PFSK-1 (cell line): ENCODE data around the gene RGS3.

ENCODE experiments used
- FOXP2 ChIP-seq: optimal IDR thresholded peaks from 2 replicates; pipeline ENCODE3; 2011; ENCODE audit warnings: borderline replicate concordance, control low read depth, inconsistent platforms; ENCODE audit not compliant: insufficient read depth; ENCODE audit errors: extremely low read length, extremely low read depth
- POLR2AphosphoS5 ChIP-seq: IDR thresholded peaks from 2 replicates; pipeline ENCODE4 v1.6.1; 2012; ENCODE audit warnings: low read depth, mild to moderate bottlenecking, control low read depth, low read length, moderate library complexity
- SIN3A ChIP-seq: IDR thresholded peaks from 2 replicates; pipeline ENCODE4 v1.6.1; 2012; ENCODE audit warnings: mild to moderate bottlenecking, low read length, moderate library complexity, borderline replicate concordance; ENCODE audit not compliant: insufficient read depth
- TAF1 ChIP-seq: IDR thresholded peaks from 2 replicates; pipeline ENCODE4 v1.6.1; 2012; ENCODE audit warnings: low read length, control low read depth, borderline replicate concordance; ENCODE audit not compliant: insufficient read depth
- TF ChIP-seq, protein P1 (sequence below), 2 experiments: IDR thresholded peaks; 2 replicates each; pipeline versions ENCODE4 v1.6.1 to v1.8.0; 2011 to 2012; ENCODE audit warnings: low read depth in 2 of 2, low read length in 2 of 2, control low read depth in 1 of 2, inconsistent platforms in 1 of 2, mild to moderate bottlenecking in 1 of 2, moderate library complexity in 1 of 2; ENCODE audit not compliant: insufficient read depth in 1 of 2

- TF ChIP-seq POLR2AphosphoS5 (no peak), TAF1 (no peak), SIN3A (no peak), FOXP2 (no peak)
- TF ChIP-seq, protein P1, sequence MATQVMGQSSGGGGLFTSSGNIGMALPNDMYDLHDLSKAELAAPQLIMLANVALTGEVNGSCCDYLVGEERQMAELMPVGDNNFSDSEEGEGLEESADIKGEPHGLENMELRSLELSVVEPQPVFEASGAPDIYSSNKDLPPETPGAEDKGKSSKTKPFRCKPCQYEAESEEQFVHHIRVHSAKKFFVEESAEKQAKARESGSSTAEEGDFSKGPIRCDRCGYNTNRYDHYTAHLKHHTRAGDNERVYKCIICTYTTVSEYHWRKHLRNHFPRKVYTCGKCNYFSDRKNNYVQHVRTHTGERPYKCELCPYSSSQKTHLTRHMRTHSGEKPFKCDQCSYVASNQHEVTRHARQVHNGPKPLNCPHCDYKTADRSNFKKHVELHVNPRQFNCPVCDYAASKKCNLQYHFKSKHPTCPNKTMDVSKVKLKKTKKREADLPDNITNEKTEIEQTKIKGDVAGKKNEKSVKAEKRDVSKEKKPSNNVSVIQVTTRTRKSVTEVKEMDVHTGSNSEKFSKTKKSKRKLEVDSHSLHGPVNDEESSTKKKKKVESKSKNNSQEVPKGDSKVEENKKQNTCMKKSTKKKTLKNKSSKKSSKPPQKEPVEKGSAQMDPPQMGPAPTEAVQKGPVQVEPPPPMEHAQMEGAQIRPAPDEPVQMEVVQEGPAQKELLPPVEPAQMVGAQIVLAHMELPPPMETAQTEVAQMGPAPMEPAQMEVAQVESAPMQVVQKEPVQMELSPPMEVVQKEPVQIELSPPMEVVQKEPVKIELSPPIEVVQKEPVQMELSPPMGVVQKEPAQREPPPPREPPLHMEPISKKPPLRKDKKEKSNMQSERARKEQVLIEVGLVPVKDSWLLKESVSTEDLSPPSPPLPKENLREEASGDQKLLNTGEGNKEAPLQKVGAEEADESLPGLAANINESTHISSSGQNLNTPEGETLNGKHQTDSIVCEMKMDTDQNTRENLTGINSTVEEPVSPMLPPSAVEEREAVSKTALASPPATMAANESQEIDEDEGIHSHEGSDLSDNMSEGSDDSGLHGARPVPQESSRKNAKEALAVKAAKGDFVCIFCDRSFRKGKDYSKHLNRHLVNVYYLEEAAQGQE (IDR thresholded peaks at IDR 0.05; ENCODE audit: insufficient read depth in 1 of 2, low read depth in 2 of 2, low read length in 2 of 2): no peak
Observed at GRCh38 chr9:113573959-113574352, 110.4 kb downstream of the RGS3 start.
